Neuronal stem cell (in vitro differentiated cells): Measurements from ENCODE around the gene FBXO42.
"Not testable (repeated sequence)": the region's sequence is repeated elsewhere in the genome, so short reads cannot be mapped to it uniquely, and the experiment has no call there.

Experiments used
- DNase-seq: peaks from one replicate; pipeline ENCODE4 v3.0.0-alpha.2; 2013; ENCODE audit warnings: low spot score
- H2AFZ ChIP-seq: one replicate; pipeline ENCODE4 v1.6.1; 2013; ENCODE audit warnings: mild to moderate bottlenecking, low read length, inconsistent platforms
- H2AK5ac ChIP-seq: 2 replicates; pipeline ENCODE4 v1.6.1; 2013; ENCODE audit warnings: low read depth, mild to moderate bottlenecking, inconsistent platforms, low read length, moderate library complexity, mixed read lengths
- H2BK120ac ChIP-seq: 2 replicates; pipeline ENCODE4 v1.6.1; 2013; ENCODE audit warnings: low read depth, mild to moderate bottlenecking, inconsistent platforms, low read length, moderate library complexity, mixed read lengths
- H2BK12ac ChIP-seq: one replicate; pipeline ENCODE4 v1.6.1; 2013; ENCODE audit warnings: low read length, inconsistent platforms
- H2BK15ac ChIP-seq: 2 replicates; pipeline ENCODE4 v1.6.1; 2013; ENCODE audit warnings: mild to moderate bottlenecking, low read length, inconsistent platforms, mixed read lengths
- H2BK5ac ChIP-seq: one replicate; pipeline ENCODE4 v1.6.1; 2013; ENCODE audit warnings: inconsistent platforms, mild to moderate bottlenecking, low read length, moderate library complexity
- H3K14ac ChIP-seq: one replicate; pipeline ENCODE4 v1.6.1; 2013; ENCODE audit warnings: low read length, inconsistent platforms
- H3K18ac ChIP-seq: 2 replicates; pipeline ENCODE4 v1.6.1; 2013; ENCODE audit warnings: low read length, inconsistent platforms
- H3K23ac ChIP-seq: 2 replicates; pipeline ENCODE4 v1.6.1; 2013; ENCODE audit warnings: low read depth, mild to moderate bottlenecking, mixed read lengths, low read length, inconsistent platforms; ENCODE audit not compliant: poor library complexity
- H3K27ac ChIP-seq: replicated peaks from 3 replicates; pipeline ENCODE4 v1.5.1; 2013; ENCODE audit warnings: low read length, inconsistent platforms
- H3K27me3 ChIP-seq, 3 experiments: 2 replicates each; pipeline ENCODE4 v1.6.1; 2013; ENCODE audit warnings: low read length in 3 of 3, mild to moderate bottlenecking in 2 of 3, inconsistent platforms in 1 of 3, low read depth in 1 of 3, mixed read lengths in 1 of 3, moderate library complexity in 1 of 3; ENCODE audit not compliant: control insufficient read depth in 3 of 3, insufficient read depth in 3 of 3
- H3K36me3 ChIP-seq, 2 donors: replicated peaks in 1 of 2; 2 replicates each; pipeline ENCODE4 v1.6.1; 2013; ENCODE audit warnings: low read length in 2 of 2; ENCODE audit not compliant: control insufficient read depth in 2 of 2, insufficient read depth in 2 of 2
- H3K4ac ChIP-seq: 2 replicates; pipeline ENCODE4 v1.6.1; 2013; ENCODE audit warnings: inconsistent platforms, mild to moderate bottlenecking, low read length, moderate library complexity
- H3K4me1 ChIP-seq, 2 donors: 1 replicate in 1 of 2; 2 replicates in 1 of 2; pipeline ENCODE4 v1.6.1; 2013; ENCODE audit warnings: low read length in 2 of 2, low read depth in 1 of 2; ENCODE audit not compliant: control insufficient read depth in 2 of 2, insufficient read depth in 1 of 2
- H3K4me2 ChIP-seq: one replicate; pipeline ENCODE4 v1.6.1; 2013; ENCODE audit warnings: mild to moderate bottlenecking, low read length, inconsistent platforms; ENCODE audit not compliant: insufficient read depth, poor library complexity, severe bottlenecking
- H3K4me3 ChIP-seq, 2 donors: 2 replicates each; pipeline ENCODE4 v1.5.1; 2013; ENCODE audit warnings: low read length in 2 of 2, mild to moderate bottlenecking in 2 of 2, inconsistent platforms in 1 of 2, moderate library complexity in 1 of 2
- H3K79me1 ChIP-seq: one replicate; pipeline ENCODE4 v1.6.1; 2013; ENCODE audit warnings: low read depth, mild to moderate bottlenecking, inconsistent platforms, low read length, moderate library complexity
- H3K9ac ChIP-seq: one replicate; pipeline ENCODE4 v1.6.1; 2013; ENCODE audit warnings: mild to moderate bottlenecking, low read depth, low read length, inconsistent platforms; ENCODE audit not compliant: poor library complexity
- H3K9me3 ChIP-seq, 2 donors: replicated peaks in 1 of 2; 2 replicates each; pipeline versions ENCODE3 to v1.6.1; 2013; ENCODE audit warnings: low read length in 2 of 2, mild to moderate bottlenecking in 2 of 2, inconsistent platforms in 1 of 2, low read depth in 1 of 2, mixed read lengths in 1 of 2, moderate library complexity in 1 of 2; ENCODE audit not compliant: control insufficient read depth in 2 of 2, insufficient read depth in 1 of 2
- H4K8ac ChIP-seq: one replicate; pipeline ENCODE4 v1.6.1; 2013; ENCODE audit warnings: low read depth, mild to moderate bottlenecking, inconsistent platforms, low read length, moderate library complexity
- H4K91ac ChIP-seq: one replicate; pipeline ENCODE4 v1.6.1; 2013; ENCODE audit warnings: low read length, low read depth, mild to moderate bottlenecking, inconsistent platforms; ENCODE audit not compliant: poor library complexity
- WGBS, 2 donors: extraction: QIAGEN DNeasy Blood & Tissue Kit; methylation state at CpG; one replicate each; pipeline ENCODE4 v1.1.7; 2013; ENCODE audit warnings: missing lambda C conversion rate in 2 of 2, mixed read lengths in 1 of 2; ENCODE audit not compliant: insufficient read length in 2 of 2, insufficient replicate concordance in 1 of 2; ENCODE audit errors: extremely low coverage in 2 of 2; 5-methylcytosine and 5-hydroxymethylcytosine counted together

FBXO42 gene

DNA sequence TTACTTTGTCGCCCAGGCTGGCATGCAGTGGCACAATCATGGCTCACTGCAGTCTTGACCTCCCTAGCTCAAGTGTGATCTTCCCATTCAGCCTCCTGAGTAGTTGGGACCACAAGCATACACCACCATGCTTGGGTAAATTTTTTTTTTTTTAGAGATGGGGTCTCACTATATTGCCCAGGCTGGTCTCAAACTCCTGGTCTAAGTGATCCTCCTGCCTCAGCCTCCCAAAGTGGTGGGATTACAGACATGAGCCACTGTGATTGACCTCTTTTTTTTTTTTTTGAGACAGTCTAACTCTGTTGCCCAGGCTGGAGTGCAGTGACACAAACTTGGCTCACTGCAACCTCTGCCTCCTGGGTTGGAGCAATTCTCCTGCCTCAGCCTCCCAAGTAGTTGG, 106.0 kb downstream of the FBXO42 start:
- no CpG with 5 or more reads among the region's 1 CpG for WGBS, 2 donors
- H2BK15ac ChIP-seq, result not testable (repeated sequence)

DNA sequence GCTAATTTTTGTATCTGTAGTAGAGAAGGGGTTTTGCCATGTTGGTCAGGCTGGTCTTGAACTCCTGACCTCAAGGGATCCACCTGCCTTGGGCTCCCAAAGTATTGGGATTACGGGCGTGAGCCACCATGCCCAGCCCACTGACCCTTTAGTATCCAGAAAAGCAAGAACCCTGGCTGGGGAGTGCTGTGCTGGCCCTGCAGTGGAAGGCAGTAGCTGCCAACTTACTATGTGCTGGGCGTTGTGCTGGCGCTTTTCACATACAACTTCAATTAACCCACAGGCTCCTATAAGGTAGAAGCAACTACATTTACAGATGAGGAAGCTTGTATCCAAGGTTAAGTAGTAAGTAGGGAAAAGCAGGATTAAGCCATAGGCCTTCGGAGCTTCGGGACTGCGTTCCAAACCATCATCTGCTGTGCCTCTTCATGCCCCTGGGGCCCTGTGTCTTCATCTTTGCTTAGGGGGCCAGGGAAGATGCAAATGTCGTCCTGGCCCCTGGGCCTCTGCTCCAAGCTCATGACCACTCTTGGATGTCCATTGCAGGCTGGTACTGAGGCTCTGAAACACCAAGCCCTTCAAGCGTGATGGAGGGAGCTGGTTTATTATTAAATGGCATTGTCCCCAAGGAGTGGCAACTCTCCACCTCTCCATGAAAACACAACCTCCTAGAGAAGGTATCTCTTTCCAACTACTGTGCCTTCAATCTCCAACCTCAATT, 106.6 kb downstream of the FBXO42 start:
- no peak for DNase-seq
- no peak overlapping the region for H2BK15ac ChIP-seq
- H2AK5ac ChIP-seq, result no peak overlapping the region
- H4K8ac ChIP-seq, result no peak overlapping the region
- H3K4me1 ChIP-seq, result peaks cover 3 to 8% of the 10 kb centered on the region in 2 donors
- no peak overlapping the region for H3K4me2 ChIP-seq
- no peak overlapping the region for H2AFZ ChIP-seq
- no peaks in the 10 kb centered on the region for H3K79me1 ChIP-seq
- H3K9ac ChIP-seq, result no peak overlapping the region
- H2BK120ac ChIP-seq, result no peak overlapping the region
- no peak overlapping the region for H3K4ac ChIP-seq
- no peak overlapping the region for H2BK5ac ChIP-seq
- no peak overlapping the region for H3K27ac ChIP-seq
- H3K27me3 ChIP-seq, result no peaks in the 10 kb centered on the region
- no peak overlapping the region for H3K4me3 ChIP-seq
- H3K23ac ChIP-seq, result no peak overlapping the region
- H3K36me3 ChIP-seq, result peaks cover 5 to 48% of the 10 kb centered on the region in 2 donors
- no peak overlapping the region for H4K91ac ChIP-seq
- H3K9me3 ChIP-seq, result no peaks in the 10 kb centered on the region
- H3K18ac ChIP-seq, result no peak overlapping the region
- H2BK12ac ChIP-seq, result no peak overlapping the region
- WGBS, 2 donors, result no CpG with 5 or more reads among the region's 9 CpGs
- no peak overlapping the region for H3K14ac ChIP-seq

More for the DNA sequence above, 106.0 kb downstream of the FBXO42 start:
- not testable (repeated sequence) for H3K27ac ChIP-seq, H3K79me1 ChIP-seq, H3K4me2 ChIP-seq, H2BK120ac ChIP-seq, H2BK5ac ChIP-seq, H3K9me3 ChIP-seq, H3K4ac ChIP-seq, H3K4me3 ChIP-seq, H2AK5ac ChIP-seq, H2AFZ ChIP-seq, H3K23ac ChIP-seq, H3K9ac ChIP-seq, H2BK12ac ChIP-seq, H3K4me1 ChIP-seq, DNase-seq, H3K18ac ChIP-seq, H4K8ac ChIP-seq, H4K91ac ChIP-seq, H3K27me3 ChIP-seq, H3K14ac ChIP-seq
- H3K36me3 ChIP-seq, result peaks cover 11 to 54% of the 10 kb centered on the region in 2 donors

DNA sequence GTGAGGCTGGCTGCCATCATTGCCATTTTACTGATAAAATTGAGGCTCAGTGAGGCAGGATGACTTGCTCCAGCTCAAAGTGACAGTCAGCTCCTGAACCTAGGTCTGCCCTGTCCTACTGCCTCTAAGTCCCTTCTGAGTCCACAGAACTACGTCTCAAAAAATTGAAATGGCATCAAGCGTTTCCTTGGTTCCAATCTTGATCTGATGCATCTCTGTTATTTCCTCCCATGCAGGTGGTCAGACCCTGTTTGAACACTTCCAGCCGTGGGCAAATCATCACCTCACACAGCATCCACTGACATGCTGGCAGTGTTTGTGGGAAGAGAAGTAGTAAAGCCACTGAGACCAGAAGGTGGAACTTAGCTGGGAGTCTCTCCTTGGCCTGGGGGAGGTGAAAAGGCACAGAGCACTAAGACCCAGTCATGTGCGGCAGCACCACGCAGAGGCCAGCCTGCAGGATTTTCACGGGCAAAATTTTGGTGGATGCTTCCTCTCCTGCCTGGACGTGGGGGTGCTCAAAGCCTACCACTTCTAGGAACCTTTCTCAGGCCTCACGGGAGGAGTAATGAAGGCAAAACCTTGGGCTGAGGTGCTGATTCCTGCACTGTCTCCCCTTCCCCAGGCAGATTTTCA, 107.5 kb downstream of the FBXO42 start:
- no peak overlapping the region for H3K4me2 ChIP-seq
- H2AK5ac ChIP-seq, result no peak overlapping the region
- no peak overlapping the region for H3K14ac ChIP-seq
- no peak overlapping the region for H3K4me3 ChIP-seq
- H3K23ac ChIP-seq, result no peak overlapping the region
- no peaks in the 10 kb centered on the region for H3K27me3 ChIP-seq
- no peak overlapping the region for H2BK120ac ChIP-seq
- no peak overlapping the region for H3K9ac ChIP-seq
- H2BK12ac ChIP-seq, result no peak overlapping the region
- H3K9me3 ChIP-seq, result no peaks in the 10 kb centered on the region
- no peak overlapping the region for H4K8ac ChIP-seq
- no peak for DNase-seq
- peaks cover 4 to 40% of the 10 kb centered on the region in 2 donors for H3K36me3 ChIP-seq
- H3K4me1 ChIP-seq, result peaks cover 3 to 8% of the 10 kb centered on the region in 2 donors
- no peak overlapping the region for H4K91ac ChIP-seq
- H2BK15ac ChIP-seq, result no peak overlapping the region
- no peak overlapping the region for H3K4ac ChIP-seq
- H3K79me1 ChIP-seq, result no peaks in the 10 kb centered on the region
- WGBS, 2 donors, result no CpG with 5 or more reads among the region's 8 CpGs
- no peak overlapping the region for H2AFZ ChIP-seq
- H3K18ac ChIP-seq, result no peak overlapping the region
- H3K27ac ChIP-seq, result no peak overlapping the region
- H2BK5ac ChIP-seq, result no peak overlapping the region

DNA sequence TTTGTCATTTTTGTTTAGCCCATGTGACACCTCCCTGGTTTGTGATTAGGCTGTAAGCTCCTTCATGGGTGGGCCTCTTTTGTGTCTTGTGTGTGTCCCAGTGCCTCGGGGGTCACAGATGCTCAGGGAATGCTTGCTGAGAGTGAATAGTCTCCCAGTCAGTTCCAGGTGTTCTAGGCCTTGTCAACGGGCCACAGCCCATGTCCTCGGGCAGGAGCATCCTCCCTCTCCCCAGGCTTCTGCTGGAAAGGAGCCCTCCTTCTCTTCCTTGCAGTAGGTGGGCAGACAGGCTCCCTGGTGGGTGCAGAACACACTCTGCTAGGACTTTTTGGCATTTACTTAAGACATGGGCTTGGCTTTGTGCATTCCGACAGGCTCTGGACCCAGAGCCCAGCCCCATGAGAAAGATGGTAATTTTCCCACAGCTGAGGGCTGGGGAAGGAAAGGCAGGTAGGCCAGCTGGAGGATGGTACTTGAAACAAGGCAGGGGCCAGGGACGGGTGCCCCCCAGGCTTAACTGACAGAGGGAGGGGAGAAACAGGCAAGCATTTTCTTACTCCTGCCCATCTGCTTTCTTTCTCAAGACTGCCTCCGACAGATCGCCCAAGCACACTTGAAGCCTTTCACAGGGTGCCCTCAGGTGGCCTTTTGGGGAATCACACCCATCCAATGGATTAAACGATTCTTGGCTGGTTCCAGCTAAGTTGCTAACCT, 108.2 kb downstream of the FBXO42 start:
- Histone ChIP-seq H3K27me3 (no peaks in the 10 kb centered on the region), H3K9ac (no peak overlapping the region), H2BK5ac (no peak overlapping the region), H3K23ac (no peak overlapping the region), H3K9me3 (no peaks in the 10 kb centered on the region), H3K4me1 (peaks cover 3 to 8% of the 10 kb centered on the region in 2 donors), H3K4me3 (no peak overlapping the region), H4K8ac (no peak overlapping the region), H2BK12ac (no peak overlapping the region), H2AK5ac (no peak overlapping the region), H3K14ac (no peak overlapping the region), H4K91ac (no peak overlapping the region), H3K4ac (no peak overlapping the region), H3K36me3 (peaks cover 4 to 33% of the 10 kb centered on the region in 2 donors), H3K27ac (no peak overlapping the region), H2BK15ac (peak overlapping the region; percentile 18), H3K18ac (no peak overlapping the region), H2AFZ (peak overlapping the region; percentile 57), H3K79me1 (no peaks in the 10 kb centered on the region), H3K4me2 (no peak overlapping the region), H2BK120ac (no peak overlapping the region)
- DNase-seq, result peak; percentile 80
- WGBS, 2 donors, result no CpG with 5 or more reads among the region's 8 CpGs
